ENCODE results near the gene MRPL2. TPM values are rescaled to one million over a fixed set of nuclear protein-coding genes. Genes with fewer than 3 reads are reported as not detected.

Gene MRPL2
- total and polyA plus RNA-seq, 2 of the 4 experiments (the other 2 are of a cell fraction): 18.1 to 45.9 TPM

DNA sequence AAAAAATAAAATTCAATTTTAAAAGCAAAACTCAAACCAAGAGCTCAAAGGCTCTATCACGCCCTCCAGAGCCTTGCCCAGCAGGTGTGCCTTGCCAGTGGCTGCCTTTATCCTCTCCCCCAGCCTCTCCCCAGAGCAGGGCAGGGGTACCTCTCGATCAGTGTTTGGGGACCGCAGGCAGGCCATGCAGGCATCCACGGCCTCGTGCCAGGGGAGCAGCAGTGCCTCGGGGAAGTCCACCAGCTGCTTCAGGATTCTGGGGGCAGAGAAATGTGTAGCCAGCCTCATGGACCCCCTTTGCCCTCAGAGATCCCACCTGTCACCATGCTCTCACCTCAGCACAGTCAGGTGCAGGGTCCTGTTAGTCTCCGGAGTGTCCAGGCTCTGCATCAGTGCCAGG is 11.2 kb downstream of the MRPL2 start:
- POLR2A ChIA-PET (ENCODE audit: unreplicated experiment): interaction anchor here (0.6 to 0.9 kb wide), 2 partner anchors 11 to 12 kb away, joined by 3 to 5 read pairs; partner anchors contain the start of genes KLC4 and MRPL2

More for the DNA sequence above, 11.2 kb downstream of the MRPL2 start:
- H4K91ac ChIP-seq (ENCODE audit: insufficient read depth, low read depth, low read length): no peak overlapping the region
- no peak overlapping the region for H3K4ac ChIP-seq (ENCODE audit: low read depth, low read length)
- H3K23ac ChIP-seq (ENCODE audit: low read depth, low read length): no peak overlapping the region
- in situ Hi-C loops (cut with MboI; ENCODE audit: low sequenced_read_pairs): no loop called here
- WGBS, 2 experiments (ENCODE audit: extremely low coverage in 2 of 2, insufficient read length in 1 of 2): 95% methylated on average over 3 of the region's 7 CpGs; no CpG with 5 or more reads in 1 of the 2 experiments
- H3K4me3 ChIP-seq (ENCODE audit: insufficient read depth, low read depth, low read length): no peak overlapping the region
- H3K9ac ChIP-seq (ENCODE audit: low read depth, low read length): no peak overlapping the region
- H2BK20ac ChIP-seq (ENCODE audit: low read depth, low read length): no peak overlapping the region
- DNase-seq: no peak
- ATAC-seq (ENCODE audit: low read depth): no peak
- H3K36me3 ChIP-seq (ENCODE audit: control insufficient read depth, insufficient read depth, low read length): peaks cover 73% of the 10 kb centered on the region
- no peak overlapping the region for H3K56ac ChIP-seq (ENCODE audit: extremely low read depth, insufficient read depth, low read length)
- H2BK5ac ChIP-seq (ENCODE audit: low read depth, low read length, poor library complexity, severe bottlenecking): no peak overlapping the region
- no peak overlapping the region for H4K8ac ChIP-seq (ENCODE audit: low read depth in 2 of 2, low read length in 2 of 2)
- H2BK120ac ChIP-seq (ENCODE audit: low read depth, low read length): no peak overlapping the region
- H3K18ac ChIP-seq (ENCODE audit: low read depth, low read length): no peak overlapping the region
- peaks cover 15% of the 10 kb centered on the region for H3K4me1 ChIP-seq (ENCODE audit: control insufficient read depth, insufficient read depth, low read length)
- H3K4me2 ChIP-seq (ENCODE audit: low read depth, low read length): no peak overlapping the region
- CTCF ChIA-PET: interaction anchor here (0.6 kb wide), 1 partner anchor 24 kb away, joined by 3 read pairs; no protein-coding TSS in a partner anchor
- no peak overlapping the region for H4K5ac ChIP-seq (ENCODE audit: low read depth, low read length)
- H3K27ac ChIP-seq (ENCODE audit: insufficient read depth, low read length): no peak overlapping the region
- no peaks in the 10 kb centered on the region for H3K27me3 ChIP-seq (ENCODE audit: control insufficient read depth, insufficient read depth, low read length)
- H3K9me3 ChIP-seq (ENCODE audit: control insufficient read depth, insufficient read depth, low read length): no peaks in the 10 kb centered on the region
- intact Hi-C loops (cut with micrococcal nuclease): no loop called here
- no TSS peak for BruUV-seq (replicated peaks)
- peaks cover 16 to 41% of the 10 kb centered on the region in 2 experiments; a peak in 3 of 4 replicates for H3K79me1 ChIP-seq (ENCODE audit: low read depth in 1 of 2, low read length in 2 of 2)
- H3K9me1 ChIP-seq (ENCODE audit: insufficient read depth, low read length): peaks cover 19% of the 10 kb centered on the region
- no peak overlapping the region for H2BK15ac ChIP-seq (ENCODE audit: low read depth, low read length)
- no peak overlapping the region for H2AK5ac ChIP-seq (ENCODE audit: low read depth, low read length)
- no peak overlapping the region for H2AFZ ChIP-seq (replicated peaks; ENCODE audit: low read length, poor library complexity)
- TF ChIP-seq MAZ (IDR thresholded peaks at IDR 0.05; ENCODE audit: borderline replicate concordance, low read depth, low read length) (no peak), CHD1 (IDR thresholded peaks at IDR 0.05; ENCODE audit: low read depth, low read length) (no peak), RFX5 (IDR thresholded peaks at IDR 0.05; ENCODE audit: low read depth, low read length) (no peak), SMC3 (IDR thresholded peaks at IDR 0.05; ENCODE audit: low read depth, low read length) (no peak), BHLHE40 (IDR thresholded peaks at IDR 0.05; ENCODE audit: low read depth, low read length) (no peak), MAFK (IDR thresholded peaks at IDR 0.05; ENCODE audit: low read depth, low read length) (no peak), CTCF (conservative IDR thresholded peaks at IDR 0.05; ENCODE audit: low read depth, low read length) (no peak), USF2 (IDR thresholded peaks at IDR 0.05; ENCODE audit: low read depth, low read length) (no peak), RCOR1 (IDR thresholded peaks at IDR 0.05; ENCODE audit: insufficient replicate concordance, low read length) (no peak), CEBPB (IDR thresholded peaks at IDR 0.05; ENCODE audit: low read depth, low read length) (no peak), RAD21 (IDR thresholded peaks at IDR 0.05; ENCODE audit: low read length) (no peak), MXI1 (IDR thresholded peaks at IDR 0.05; ENCODE audit: borderline replicate concordance, low read depth, low read length) (no peak), FOS (IDR thresholded peaks at IDR 0.05; ENCODE audit: low read depth, low read length) (no peak), NFE2L2 (IDR thresholded peaks at IDR 0.05; ENCODE audit: low read depth, low read length) (no peak), POLR2A (IDR thresholded peaks at IDR 0.05; ENCODE audit: low read depth, low read length) (no peak)
- TF ChIP-seq, protein P1, sequence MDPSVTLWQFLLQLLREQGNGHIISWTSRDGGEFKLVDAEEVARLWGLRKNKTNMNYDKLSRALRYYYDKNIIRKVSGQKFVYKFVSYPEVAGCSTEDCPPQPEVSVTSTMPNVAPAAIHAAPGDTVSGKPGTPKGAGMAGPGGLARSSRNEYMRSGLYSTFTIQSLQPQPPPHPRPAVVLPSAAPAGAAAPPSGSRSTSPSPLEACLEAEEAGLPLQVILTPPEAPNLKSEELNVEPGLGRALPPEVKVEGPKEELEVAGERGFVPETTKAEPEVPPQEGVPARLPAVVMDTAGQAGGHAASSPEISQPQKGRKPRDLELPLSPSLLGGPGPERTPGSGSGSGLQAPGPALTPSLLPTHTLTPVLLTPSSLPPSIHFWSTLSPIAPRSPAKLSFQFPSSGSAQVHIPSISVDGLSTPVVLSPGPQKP (IDR thresholded peaks at IDR 0.05; ENCODE audit: borderline replicate concordance, low read depth, low read length): no peak
- no peaks in the 10 kb centered on the region for H4K20me1 ChIP-seq (ENCODE audit: insufficient read depth, low read length)
- dilution Hi-C loops (cut with HindIII; ENCODE audit: low sequenced_read_pairs, unreplicated experiment): no loop called here
- H3K14ac ChIP-seq (replicated peaks; ENCODE audit: low read depth, low read length): no peak overlapping the region
- no peak overlapping the region for H2AK9ac ChIP-seq (replicated peaks; ENCODE audit: low read depth, low read length, poor library complexity)
